CD14-positive monocyte (primary cell): Measurements from ENCODE around the gene IFNGR1. TPM values are rescaled to one million over a fixed set of nuclear protein-coding genes. Genes with fewer than 3 reads are reported as not detected.

Experiments used
- DNase-seq, 3 donors: peaks; one replicate each; pipeline ENCODE4 v3.0.0-alpha.2; 2011 to 2022
- H2AFZ ChIP-seq: 2 replicates; pipeline ENCODE4 v1.6.0; 2012; ENCODE audit warnings: mild to moderate bottlenecking, low read depth, low read length, inconsistent platforms; ENCODE audit not compliant: insufficient read depth, poor library complexity, severe bottlenecking
- H3K27ac ChIP-seq, 2 donors: 1 replicate in 1 of 2; 2 replicates in 1 of 2; pipeline ENCODE4 v1.5.1; 2012 to 2013; ENCODE audit warnings: low read length in 2 of 2, control low read depth in 1 of 2, inconsistent platforms in 1 of 2, low read depth in 1 of 2, mild to moderate bottlenecking in 1 of 2
- H3K27me3 ChIP-seq, 2 donors: one replicate each; pipeline versions ENCODE4 v1.6.0 to v1.6.1; 2011 to 2013; ENCODE audit warnings: low read length in 2 of 2; ENCODE audit not compliant: control insufficient read depth in 2 of 2, insufficient read depth in 2 of 2
- H3K36me3 ChIP-seq, 2 donors: replicated peaks in 1 of 2; 1 replicate in 1 of 2; 2 replicates in 1 of 2; pipeline versions ENCODE4 v1.5.1 to v1.6.1; 2012 to 2013; ENCODE audit warnings: low read length in 2 of 2, control low read depth in 1 of 2, inconsistent platforms in 1 of 2, mild to moderate bottlenecking in 1 of 2; ENCODE audit not compliant: insufficient read depth in 2 of 2, control insufficient read depth in 1 of 2
- H3K4me1 ChIP-seq, 2 donors: 1 replicate in 1 of 2; 2 replicates in 1 of 2; pipeline versions ENCODE4 v1.5.1 to v1.6.1; 2012 to 2013; ENCODE audit warnings: low read length in 2 of 2, control low read depth in 1 of 2, inconsistent platforms in 1 of 2, mild to moderate bottlenecking in 1 of 2, moderate library complexity in 1 of 2; ENCODE audit not compliant: insufficient read depth in 2 of 2, control insufficient read depth in 1 of 2
- H3K4me2 ChIP-seq: replicated peaks from 2 replicates; pipeline ENCODE3; 2012; ENCODE audit warnings: low read length, moderate library complexity, mild to moderate bottlenecking; ENCODE audit not compliant: poor library complexity, severe bottlenecking; ENCODE audit errors: extremely low read depth
- H3K4me3 ChIP-seq, 3 experiments: fragments of 200-600 bp in 1 of 3; sonication (generic) in 1 of 3; replicated peaks in 1 of 3; 1 replicate in 2 of 3; 2 replicates in 1 of 3; pipeline ENCODE4 v1.5.1; 2011 to 2013; ENCODE audit warnings: low read length in 3 of 3, mild to moderate bottlenecking in 3 of 3, control low read depth in 2 of 3, low read depth in 2 of 3, inconsistent platforms in 1 of 3, moderate library complexity in 1 of 3
- H3K79me2 ChIP-seq: 2 replicates; pipeline ENCODE4 v1.6.0; 2012; ENCODE audit warnings: mild to moderate bottlenecking, control low read depth, inconsistent platforms, low read length, moderate library complexity; ENCODE audit not compliant: insufficient read depth
- H3K9ac ChIP-seq: 2 replicates; pipeline ENCODE4 v1.6.0; 2017; ENCODE audit warnings: low read length, mild to moderate bottlenecking; ENCODE audit not compliant: insufficient read depth, poor library complexity, severe bottlenecking
- H3K9me3 ChIP-seq, 2 donors: replicated peaks in 1 of 2; 1 replicate in 1 of 2; 2 replicates in 1 of 2; pipeline versions ENCODE4 v1.5.1 to v1.6.1; 2012 to 2013; ENCODE audit warnings: low read length in 2 of 2, control low read depth in 1 of 2; ENCODE audit not compliant: control insufficient read depth in 1 of 2, insufficient read depth in 1 of 2
- H4K20me1 ChIP-seq: 2 replicates; pipeline ENCODE4 v1.6.0; 2012; ENCODE audit warnings: mild to moderate bottlenecking, low read length, control low read depth, moderate library complexity; ENCODE audit not compliant: insufficient read depth
- H3K27ac Mint-ChIP-seq, 7 donors: one replicate each; pipeline ENCODE4 v1.8.0; 2020; ENCODE audit warnings: mild to moderate bottlenecking in 7 of 7, mixed read lengths in 7 of 7, moderate library complexity in 6 of 7, inconsistent platforms in 2 of 7
- H3K27me3 Mint-ChIP-seq, 3 donors: one replicate each; pipeline ENCODE4 v1.8.0; 2021 to 2022; ENCODE audit warnings: low read depth in 3 of 3, mild to moderate bottlenecking in 3 of 3, mixed read lengths in 3 of 3, moderate library complexity in 3 of 3, inconsistent platforms in 1 of 3
- H3K36me3 Mint-ChIP-seq, 2 donors: one replicate each; pipeline ENCODE4 v1.8.0; 2020; ENCODE audit warnings: mixed read lengths in 2 of 2, inconsistent platforms in 1 of 2, mild to moderate bottlenecking in 1 of 2
- H3K4me1 Mint-ChIP-seq: one replicate; pipeline ENCODE4 v1.8.0; 2020; ENCODE audit warnings: mild to moderate bottlenecking, mixed read lengths
- H3K4me3 Mint-ChIP-seq, 2 donors: one replicate each; pipeline ENCODE4 v1.8.0; 2020; ENCODE audit warnings: mild to moderate bottlenecking in 2 of 2, mixed read lengths in 2 of 2, moderate library complexity in 1 of 2
- H3K9me3 Mint-ChIP-seq, 7 donors: one replicate each; pipeline ENCODE4 v1.8.0; 2020 to 2022; ENCODE audit warnings: mixed read lengths in 7 of 7, mild to moderate bottlenecking in 6 of 7, moderate library complexity in 6 of 7, inconsistent platforms in 2 of 7
- CTCF ChIP-seq: fragments of 200-600 bp; IDR thresholded peaks from one replicate; pipeline ENCODE4 v1.8.0; 2022; ENCODE audit warnings: antibody characterized with exemption, mild to moderate bottlenecking
- WGBS: methylation state at CpG from one replicate; pipeline ENCODE4 v1.1.5; 2013; ENCODE audit warnings: missing lambda C conversion rate; ENCODE audit not compliant: insufficient coverage; 5-methylcytosine and 5-hydroxymethylcytosine counted together
- intact Hi-C, 2 donors: fragments of 100-400 bp; cut with micrococcal nuclease; formaldehyde crosslinking; loops; one replicate each; pipeline versions ENCODE4 v1.15.0 to v1.15.1; 2023
- polyA plus RNA-seq, 3 donors: library from polyadenylated mRNA; depleted of rRNA in 1 of 3; unstranded in 2 of 3; stranded (reverse) in 1 of 3; fragments of 300-500 nt in 2 of 3; fragments of >200 nt in 1 of 3; fragmentation: Illumina TruSeq in 2 of 3; gene quantifications; 1 replicate in 2 of 3; 2 replicates in 1 of 3; pipeline ENCODE4 v1.2.3, GENCODE V29; 2012 to 2021

The IFNGR1 gene
- polyA plus RNA-seq, 3 donors: 204 to 372 (median 364) TPM

- no peak for DNase-seq
- peaks cover 80 to 83% of the 10 kb centered on the region in 2 donors for H3K36me3 Mint-ChIP-seq
- H3K4me2 ChIP-seq: no peak overlapping the region
- WGBS: 93% methylated on average over 2 of the region's 6 CpGs
- intact Hi-C loops: loop anchor here in 1 of 2 donors (10.0 kb wide), 1 partner anchor 47 kb away; no protein-coding TSS in a partner anchor
- H3K27me3 Mint-ChIP-seq: peaks cover 0 to 3% (median 0%) of the 10 kb centered on the region in 3 donors
- H3K79me2 ChIP-seq: peaks cover 63% of the 10 kb centered on the region
- no peaks in the 10 kb centered on the region for H3K9me3 Mint-ChIP-seq
- TF ChIP-seq CTCF: no peak
- no peak overlapping the region for H3K27ac ChIP-seq
- no peak overlapping the region for H3K9ac ChIP-seq
- peaks cover 7 to 11% of the 10 kb centered on the region in 2 donors for H3K4me1 ChIP-seq
- no peak overlapping the region for H2AFZ ChIP-seq
- H3K4me1 Mint-ChIP-seq: peaks cover 10% of the 10 kb centered on the region
- H3K9me3 ChIP-seq: no peaks in the 10 kb centered on the region
- H3K36me3 ChIP-seq: peaks cover 92 to 93% of the 10 kb centered on the region in 2 donors
- no peak overlapping the region for H3K4me3 Mint-ChIP-seq
- peaks cover 95% of the 10 kb centered on the region for H4K20me1 ChIP-seq
- no peaks in the 10 kb centered on the region for H3K27me3 ChIP-seq
- no peak overlapping the region for H3K4me3 ChIP-seq
- H3K27ac Mint-ChIP-seq: peak overlapping the region in 1 of 7 donors; percentile 24
Measured at GRCh38 chr6:137202078-137202477, 17.1 kb downstream of the IFNGR1 start.

- no peak for DNase-seq
- Histone ChIP-seq H2AFZ (no peak overlapping the region), H4K20me1 (peaks cover 95% of the 10 kb centered on the region), H3K27ac (no peak overlapping the region), H3K4me3 (no peak overlapping the region), H3K9ac (no peak overlapping the region), H3K4me2 (no peak overlapping the region), H3K4me1 (peaks cover 0 to under 1% of the 10 kb centered on the region in 2 donors), H3K27me3 (no peaks in the 10 kb centered on the region), H3K79me2 (peaks cover 52% of the 10 kb centered on the region), H3K36me3 (peaks cover 90 to 94% of the 10 kb centered on the region in 2 donors), H3K9me3 (no peaks in the 10 kb centered on the region)
- Mint-ChIP-seq H3K9me3 (no peaks in the 10 kb centered on the region), H3K27ac (peak overlapping the region in 2 of 7 donors; percentile 57 to 72), H3K27me3 (peaks cover 0 to 3% (median 0%) of the 10 kb centered on the region in 3 donors), H3K4me3 (no peak overlapping the region), H3K36me3 (peaks cover 78 to 87% of the 10 kb centered on the region in 2 donors), H3K4me1 (peaks cover 10% of the 10 kb centered on the region)
- TF ChIP-seq CTCF: no peak
- intact Hi-C loops: loop anchor here in 1 of 2 donors (10.0 kb wide), 1 partner anchor 46 kb away; no protein-coding TSS in a partner anchor
- 100% methylated on average over 1 of the region's 1 CpG for WGBS
Measured at GRCh38 chr6:137201006-137201405, 18.2 kb downstream of the IFNGR1 start.
